ENCODE data around the gene NHSL2. TPM values are rescaled to one million over a fixed set of nuclear protein-coding genes. Genes with fewer than 3 reads are reported as not detected.

NHSL2 gene
- total RNA-seq, 4 donors from 2014 or later: 5.5 to 11.7 (median 7.2) TPM

- Histone ChIP-seq H3K4me3 (replicated peaks in 1 of 3) (no peak overlapping the region), H3K27me3 (no peaks in the 10 kb centered on the region), H3K36me3 (no peaks in the 10 kb centered on the region), H3K9me3 (no peaks in the 10 kb centered on the region), H3K27ac (no peak overlapping the region), H3K4me1 (peaks cover 0 to 8% of the 10 kb centered on the region in 2 donors)
- 100% methylated on average over 2 of the region's 2 CpGs; no CpG with 5 or more reads in 1 of the 2 donors for WGBS, 2 donors
- intact Hi-C loops (cut with DNase I): no loop called here
- DNase-seq: no peak
- TF ChIP-seq POLR2A (IDR thresholded peaks at IDR 0.05): no peak
- TF ChIP-seq CTCF (IDR thresholded peaks at IDR 0.05): no peak
These were observed 33.7 kb downstream of the NHSL2 start for GRCh38 chrX:71944369-71944768.

DNA sequence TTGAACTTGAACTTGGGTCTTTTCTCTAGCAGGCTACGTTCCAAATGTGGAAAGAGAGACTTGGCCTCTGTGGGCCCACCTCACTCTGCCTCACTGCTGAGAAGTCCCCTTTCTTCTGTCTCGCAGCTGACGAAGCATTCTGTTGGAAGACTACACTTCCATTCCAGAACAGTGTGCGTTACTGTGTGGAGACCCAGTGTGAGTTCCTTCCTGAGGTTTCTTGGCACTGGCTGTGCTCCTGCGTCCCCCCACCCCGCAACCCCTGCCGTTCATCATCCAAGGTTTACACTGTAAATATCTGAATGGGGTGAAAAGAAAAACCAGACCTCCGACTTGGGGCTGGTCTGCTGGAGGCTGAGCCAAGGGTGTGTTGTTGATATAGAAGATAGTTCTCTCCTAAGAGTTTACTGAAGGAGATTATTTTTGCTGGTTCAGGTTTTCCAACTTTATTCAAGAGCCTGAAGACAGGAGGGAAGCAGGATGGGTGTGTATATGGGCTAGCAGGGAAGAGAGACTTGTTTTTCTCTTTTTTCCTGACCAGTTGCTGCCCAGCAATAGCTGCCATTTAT lies 34.7 kb downstream of the NHSL2 start:
- Histone ChIP-seq H3K27ac (no peak overlapping the region), H3K4me3 (replicated peaks in 1 of 3) (no peak overlapping the region), H3K9me3 (no peaks in the 10 kb centered on the region), H3K4me1 (peaks cover 0 to 7% of the 10 kb centered on the region in 2 donors), H3K36me3 (no peaks in the 10 kb centered on the region), H3K27me3 (no peaks in the 10 kb centered on the region)
- no peak for TF ChIP-seq CTCF (IDR thresholded peaks at IDR 0.05)
- TF ChIP-seq POLR2A (IDR thresholded peaks at IDR 0.05): no peak
- 30 to 49% methylated on average over 5 of the region's 8 CpGs for WGBS, 2 donors
- DNase-seq: no peak
- intact Hi-C loops (cut with DNase I): no loop called here

DNA sequence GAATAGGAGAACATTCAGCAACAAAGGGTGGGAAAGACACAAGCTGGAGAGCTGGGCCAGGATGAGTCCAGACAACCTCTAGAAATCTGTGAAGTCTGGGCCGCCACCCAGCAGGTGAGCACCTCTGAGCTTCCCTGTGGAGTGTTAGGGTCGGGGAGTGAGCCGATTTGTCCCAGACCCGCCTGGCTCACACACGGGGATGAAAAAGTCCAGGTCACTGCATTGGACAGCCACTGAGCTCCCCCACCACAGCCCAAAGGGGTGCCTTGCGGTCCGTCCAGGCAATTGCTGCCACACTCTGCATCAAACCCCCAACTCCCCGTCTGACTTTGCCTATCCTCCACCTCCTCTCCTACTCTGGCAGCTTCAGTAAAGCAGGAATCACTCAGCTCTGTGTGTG lies 38.7 kb downstream of the NHSL2 start:
- Histone ChIP-seq H3K27ac (no peak overlapping the region), H3K4me1 (peaks cover 0 to 7% of the 10 kb centered on the region in 2 donors), H3K4me3 (replicated peaks in 1 of 3) (no peak overlapping the region), H3K36me3 (no peaks in the 10 kb centered on the region), H3K27me3 (no peaks in the 10 kb centered on the region), H3K9me3 (no peaks in the 10 kb centered on the region)
- DNase-seq: no peak
- TF ChIP-seq POLR2A (IDR thresholded peaks at IDR 0.05) (no peak), CTCF (IDR thresholded peaks at IDR 0.05) (no peak)
- intact Hi-C loops (cut with DNase I): no loop called here
- 79 to 90% methylated on average over 3 to 7 of the region's 8 CpGs for whole genome bisulfite sequencing, 2 donors

- WGBS, 2 donors: 84 to 91% methylated on average over 7 to 10 of the region's 10 CpGs
- no peak for DNase-seq
- TF ChIP-seq POLR2A (IDR thresholded peaks at IDR 0.05) (no peak), CTCF (IDR thresholded peaks at IDR 0.05) (no peak)
- no peaks in the 10 kb centered on the region for H3K27me3 ChIP-seq
- no peak overlapping the region for H3K4me3 ChIP-seq (replicated peaks in 1 of 3)
- no peaks in the 10 kb centered on the region for H3K9me3 ChIP-seq
- H3K4me1 ChIP-seq: peaks cover 0 to 3% of the 10 kb centered on the region in 2 donors
- no peaks in the 10 kb centered on the region for H3K36me3 ChIP-seq
- no peak overlapping the region for H3K27ac ChIP-seq
- intact Hi-C loops (cut with DNase I): no loop called here
These were observed 39.3 kb downstream of the NHSL2 start for GRCh38 chrX:71949844-71950445.

GRCh38 chrX:71953391-71953790 lies 42.7 kb downstream of the NHSL2 start:
- Histone ChIP-seq H3K27ac (no peak overlapping the region), H3K36me3 (no peaks in the 10 kb centered on the region), H3K27me3 (no peaks in the 10 kb centered on the region), H3K4me3 (replicated peaks in 1 of 3) (no peak overlapping the region), H3K9me3 (no peaks in the 10 kb centered on the region), H3K4me1 (peaks cover 0 to 6% of the 10 kb centered on the region in 2 donors)
- intact Hi-C loops (cut with DNase I): no loop called here
- TF ChIP-seq CTCF (IDR thresholded peaks at IDR 0.05): no peak
- no peak for TF ChIP-seq POLR2A (IDR thresholded peaks at IDR 0.05)
- no peak for DNase-seq

All from thyroid gland (tissue), 4 donors.